Testis (tissue), 2 donors: Measurements from ENCODE around the gene GCNT1.

Source experiments
- CTCF ChIP-seq, 3 experiments: fragments of 450-650 bp in 2 of 3; fragments of 200-600 bp in 1 of 3; sonication (generic) in 1 of 3; IDR thresholded peaks; one replicate each; pipeline ENCODE4 v1.5.1; 2016 to 2019; ENCODE audit warnings: antibody characterized with exemption in 3 of 3, mild to moderate bottlenecking in 2 of 3, moderate library complexity in 1 of 3
- POLR2A ChIP-seq: fragments of 450-650 bp; IDR thresholded peaks from one replicate; pipeline ENCODE4 v1.6.1; 2017; ENCODE audit warnings: antibody characterized with exemption, mild to moderate bottlenecking, moderate library complexity

- TF ChIP-seq POLR2A: no peak
- no peak for TF ChIP-seq CTCF (IDR thresholded peaks at IDR 0.05)
These were observed 43.3 kb upstream of the GCNT1 start for GRCh38 chr9:76415731-76416130.
